SK-MEL-5 (cell line): ENCODE data around the gene IL10RA. TPM values are rescaled to one million over a fixed set of nuclear protein-coding genes. Genes with fewer than 3 reads are reported as not detected.

Source experiments
- DNase-seq: peaks from one replicate; pipeline ENCODE4 v3.0.0-alpha.2; 2016; ENCODE audit warnings: low read depth, low spot score
- in situ Hi-C: cut with HindIII; loops from 2 replicates; pipeline ENCODE4 v1.10.0; 2016; ENCODE audit warnings: low sequenced_read_pairs, high pct_unique_total_duplicates, low pct_unique_long_range_greater_than_20kb
- total RNA-seq: library from RNA; depleted of rRNA; stranded (reverse); fragments of >200 nt; shearing (Covaris generic); gene quantifications from 2 replicates; pipeline ENCODE4 v1.2.3, GENCODE V29; 2014; rRNA removed

IL10RA gene
- total RNA-seq, 1 experiment from 2014 or later: not detected

DNA sequence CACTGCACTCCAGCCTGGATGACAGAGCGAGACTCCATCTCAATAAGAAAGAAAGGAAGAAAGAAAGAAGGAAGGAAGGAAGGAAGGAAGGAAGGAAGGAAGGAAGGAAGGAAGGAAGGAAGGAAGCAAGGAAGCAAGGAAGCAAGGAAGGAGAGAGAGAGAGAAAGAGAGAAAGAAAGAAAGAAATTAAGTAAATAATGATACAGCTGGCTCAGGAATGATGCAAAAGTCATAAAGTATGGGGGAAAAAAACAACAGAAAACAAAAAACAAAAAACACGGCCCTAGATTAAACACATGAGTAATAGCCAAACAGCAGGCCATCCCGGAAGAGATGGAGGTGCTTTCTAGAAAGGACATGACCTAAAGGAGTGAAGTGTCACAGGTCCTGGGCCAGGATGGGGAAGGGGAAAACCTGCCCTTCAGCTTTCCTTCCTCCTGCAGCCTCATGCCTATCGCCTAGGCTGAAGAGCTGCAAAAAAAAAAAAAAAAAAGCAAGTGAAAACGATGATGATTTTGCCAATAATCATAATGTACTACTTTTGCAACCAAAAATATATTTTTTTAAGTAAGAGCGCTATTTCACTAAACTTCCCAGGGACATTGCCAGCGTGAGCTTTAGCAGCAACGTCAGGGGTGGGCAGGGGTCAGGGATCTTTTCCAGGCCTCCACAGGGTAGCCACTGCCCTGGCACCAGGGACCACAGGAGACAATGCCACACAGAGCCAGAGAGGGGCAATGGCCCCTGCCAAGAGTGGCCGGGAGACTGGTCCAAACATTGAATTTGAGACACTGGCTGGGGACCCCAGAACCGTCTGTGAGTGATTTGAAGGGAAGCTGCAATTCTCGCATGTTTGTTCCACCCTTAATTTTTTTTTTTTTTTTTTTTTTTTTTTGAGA, 62.5 kb downstream of the IL10RA start:
- DNase-seq: no peak
- in situ Hi-C loops: no loop called here

DNA sequence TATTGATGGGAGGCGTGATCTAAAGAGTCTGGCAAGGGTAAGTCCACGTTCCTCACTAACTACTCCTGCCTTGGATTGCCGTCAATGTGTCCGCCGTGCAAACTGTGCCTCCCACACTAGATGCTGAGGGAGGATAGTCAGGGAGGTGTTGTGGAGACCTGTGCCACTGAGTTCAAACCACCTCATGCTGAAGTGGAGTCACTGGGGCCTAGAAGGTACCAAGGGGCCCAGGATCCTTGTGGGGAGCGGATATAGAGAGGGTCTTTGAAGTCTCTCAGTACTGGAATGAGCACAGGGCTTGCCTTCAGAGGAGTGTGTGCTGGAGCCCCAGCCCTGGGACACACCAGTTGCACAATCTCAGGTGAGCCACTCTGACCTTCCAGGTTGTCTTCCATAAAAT, 63.6 kb downstream of the IL10RA start:
- in situ Hi-C loops: no loop called here
- DNase-seq: no peak

DNA sequence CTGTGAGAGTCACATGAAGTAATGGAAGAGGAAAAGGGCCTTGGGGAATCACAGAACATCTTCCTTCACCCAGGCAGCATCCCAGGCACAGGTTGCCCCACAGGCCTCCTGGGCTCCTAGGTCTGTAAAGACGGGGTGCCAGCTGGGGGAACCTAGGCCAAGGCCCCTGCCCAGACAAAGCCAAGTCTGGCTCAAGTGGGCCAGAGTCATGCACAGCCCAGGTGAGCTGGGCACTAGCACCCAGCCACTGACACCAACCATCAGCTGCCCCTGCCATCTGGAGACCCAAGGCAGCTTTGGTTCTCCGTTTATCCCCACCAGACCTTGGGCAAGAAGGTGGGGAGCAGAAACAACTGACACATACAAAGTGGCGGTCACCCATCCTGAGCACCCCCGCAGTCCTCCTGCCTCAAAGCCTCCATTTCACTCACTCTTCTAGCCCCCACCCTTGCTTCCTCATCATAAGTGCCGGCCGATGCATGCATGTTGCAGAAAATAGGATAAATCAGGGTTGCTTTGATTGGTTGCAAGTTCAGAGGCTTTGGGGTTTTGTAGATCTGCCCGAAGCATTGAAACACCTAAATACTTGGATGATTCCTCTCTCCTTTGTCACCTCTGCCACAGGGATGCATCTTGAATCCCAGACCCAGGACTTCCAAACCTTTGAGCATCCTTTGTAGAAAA, 64.2 kb downstream of the IL10RA start:
- in situ Hi-C loops: no loop called here

More for the DNA sequence above, 64.2 kb downstream of the IL10RA start:
- no peak for DNase-seq

Other genes starting within 250 kb of the IL10RA start
- not detected in 2 replicates for gene DSCAML1, start 189.2 kb upstream of the IL10RA start, total RNA-seq
- not detected in 2 replicates for gene FXYD2, start 161.7 kb upstream of the IL10RA start, total RNA-seq
- gene FXYD6, start 109.7 kb upstream of the IL10RA start, total RNA-seq: 5.4 and 6.4 TPM in 2 replicates
- gene TMPRSS13, start 57.0 kb upstream of the IL10RA start, total RNA-seq: 1.1 and 1.4 TPM in 2 replicates
- not detected in 2 replicates for gene TMPRSS4, start 90.7 kb downstream of the IL10RA start, total RNA-seq
- gene SMIM35, start 100.6 kb downstream of the IL10RA start, total RNA-seq: not detected in 2 replicates
- not detected in 2 replicates for gene SCN4B, start 166.4 kb downstream of the IL10RA start, total RNA-seq
- not detected in 2 replicates for gene SCN2B, start 190.2 kb downstream of the IL10RA start, total RNA-seq
- not detected in 2 replicates for gene JAML, start 238.6 kb downstream of the IL10RA start, total RNA-seq